Chondrocyte (in vitro differentiated cells): ENCODE data around the gene SHOX. TPM values are rescaled to one million over a fixed set of nuclear protein-coding genes. Genes with fewer than 3 reads are reported as not detected.

ENCODE experiments used
- DNase-seq: peaks from one replicate; pipeline ENCODE4 v3.0.0; 2021; ENCODE audit warnings: mixed read lengths, low spot score
- H3K27ac Mint-ChIP-seq: one replicate; pipeline ENCODE4 v1.8.0; 2021; ENCODE audit warnings: mild to moderate bottlenecking, moderate library complexity, mixed read lengths; ENCODE audit not compliant: unreplicated experiment
- H3K27me3 Mint-ChIP-seq: 2 replicates; pipeline ENCODE4 v1.8.0; 2021; ENCODE audit warnings: low read depth, mixed read lengths
- H3K36me3 Mint-ChIP-seq: 2 replicates; pipeline ENCODE4 v1.8.0; 2021; ENCODE audit warnings: low read depth, mixed read lengths
- H3K4me1 Mint-ChIP-seq: 2 replicates; pipeline ENCODE4 v1.8.0; 2021; ENCODE audit warnings: low read depth, mild to moderate bottlenecking, mixed read lengths
- H3K4me3 Mint-ChIP-seq: one replicate; pipeline ENCODE4 v1.8.0; 2021; ENCODE audit warnings: mild to moderate bottlenecking, moderate library complexity, mixed read lengths; ENCODE audit not compliant: unreplicated experiment
- H3K9me3 Mint-ChIP-seq: 2 replicates; pipeline ENCODE4 v1.8.0; 2021; ENCODE audit warnings: low read depth, mixed read lengths
- CTCF ChIP-seq: fragments of 200-600 bp; sonication (generic); IDR thresholded peaks from 2 replicates; pipeline ENCODE4 v1.5.0; 2021; ENCODE audit warnings: antibody characterized with exemption, mild to moderate bottlenecking, moderate library complexity
- total RNA-seq: library from RNA; stranded (reverse); gene quantifications from 3 replicates; pipeline ENCODE4 v1.2.1, GENCODE V29; 2021

The SHOX gene
- total RNA-seq, 1 donor from 2014 or later = not detected

DNA sequence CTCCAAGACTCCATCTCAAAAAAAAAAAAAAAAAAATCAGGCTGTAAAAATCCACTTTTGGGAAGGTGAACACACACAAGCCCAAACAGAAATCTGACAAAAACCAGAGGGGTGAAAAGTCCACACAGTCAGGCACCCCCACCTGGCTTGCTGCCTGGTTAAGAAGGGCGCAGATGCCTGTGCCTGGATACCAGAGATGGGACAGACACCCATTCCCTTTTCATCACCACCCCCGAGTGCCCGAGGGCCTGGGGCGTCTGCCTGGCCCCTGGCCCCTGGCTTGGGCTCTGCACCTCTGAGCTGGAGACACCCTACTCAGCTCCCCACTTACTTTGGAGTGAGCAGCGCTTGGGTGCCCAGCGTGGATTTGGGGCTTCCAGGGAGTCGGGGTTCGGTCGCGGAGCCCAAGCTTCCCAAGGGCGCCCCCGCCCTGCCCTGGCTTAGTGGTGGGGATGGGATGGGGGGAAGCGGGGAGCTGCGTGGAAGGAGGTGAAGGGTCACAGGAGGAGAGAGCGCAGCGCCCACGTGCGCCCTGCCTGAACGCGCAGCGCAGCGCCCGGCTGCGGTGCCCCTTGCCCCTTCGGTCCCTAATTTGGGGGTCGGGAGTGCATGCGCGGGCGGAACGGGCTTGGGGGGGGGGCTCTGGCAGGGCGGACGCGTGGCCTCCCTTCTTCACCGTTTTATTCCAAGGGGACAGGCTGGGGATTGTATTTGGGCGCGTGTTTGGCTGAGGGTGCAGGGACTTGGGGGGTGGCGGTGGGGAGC, 11.3 kb downstream of the SHOX start:
- TF ChIP-seq CTCF = no peak
- H3K27me3 Mint-ChIP-seq = peaks cover 63% of the 10 kb centered on the region

DNA sequence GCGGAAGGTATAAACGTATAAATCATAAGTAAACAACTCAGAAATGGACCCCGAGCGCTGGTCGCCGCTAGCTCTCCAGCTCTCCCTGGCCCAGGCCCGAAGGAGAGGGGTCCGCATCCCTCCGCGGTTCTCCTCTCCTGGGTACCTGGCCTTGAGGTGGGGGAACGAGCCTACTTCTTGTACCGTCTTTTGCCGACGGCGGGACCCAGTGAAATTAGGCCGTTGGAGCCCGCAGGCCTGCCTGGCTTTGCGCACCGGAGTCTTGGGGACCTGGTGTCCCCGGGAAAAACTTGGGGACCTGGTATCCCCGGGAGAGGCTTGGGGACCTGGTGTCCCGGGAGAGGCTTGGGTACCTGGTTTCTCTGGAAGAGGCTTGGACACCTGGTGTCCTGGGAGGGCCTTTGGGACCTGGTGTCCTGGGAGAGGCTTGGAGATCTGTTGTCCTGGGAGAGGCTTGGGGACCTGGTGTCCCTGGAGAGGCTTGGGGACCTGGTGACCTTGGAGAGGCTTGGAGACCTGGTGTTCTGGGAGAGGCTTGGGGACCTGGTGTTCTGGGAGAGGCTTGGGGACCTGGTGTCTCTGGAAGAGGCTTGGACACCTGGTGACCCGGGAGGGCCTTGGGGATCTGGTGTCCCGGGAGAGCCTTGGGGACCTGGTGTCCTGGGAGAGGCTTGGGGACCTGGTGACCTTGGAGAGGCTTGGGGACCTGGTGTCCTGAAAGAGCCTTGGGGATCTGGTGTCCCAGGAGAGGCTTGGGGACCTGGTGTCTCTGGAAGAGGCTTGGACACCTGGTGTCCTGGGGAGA, 12.0 kb downstream of the SHOX start:
- no peak for DNase-seq
- no peaks in the 10 kb centered on the region for H3K9me3 Mint-ChIP-seq
- H3K4me1 Mint-ChIP-seq = peaks cover 9% of the 10 kb centered on the region
- no peak overlapping the region for H3K27ac Mint-ChIP-seq
- H3K4me3 Mint-ChIP-seq = no peak overlapping the region
- peaks cover 2% of the 10 kb centered on the region for H3K36me3 Mint-ChIP-seq
- TF ChIP-seq CTCF = no peak
- peaks cover 55% of the 10 kb centered on the region for H3K27me3 Mint-ChIP-seq

More for the DNA sequence above, 11.3 kb downstream of the SHOX start:
- DNase-seq = no peak
- Mint-ChIP-seq H3K36me3 (peaks cover 2% of the 10 kb centered on the region), H3K9me3 (no peaks in the 10 kb centered on the region), H3K27ac (no peak overlapping the region), H3K4me1 (peaks cover 13% of the 10 kb centered on the region), H3K4me3 (no peak overlapping the region)

GRCh38 chrX:643241-643595, 12.6 kb downstream of the SHOX start:
- Mint-ChIP-seq H3K27ac (no peak overlapping the region), H3K9me3 (no peaks in the 10 kb centered on the region), H3K4me3 (no peak overlapping the region), H3K4me1 (peaks cover 4% of the 10 kb centered on the region), H3K36me3 (peaks cover under 1% of the 10 kb centered on the region), H3K27me3 (peaks cover 49% of the 10 kb centered on the region)
- DNase-seq = no peak
- no peak for TF ChIP-seq CTCF

GRCh38 chrX:643911-644303, 13.3 kb downstream of the SHOX start:
- Mint-ChIP-seq H3K9me3 (no peaks in the 10 kb centered on the region), H3K27me3 (peaks cover 47% of the 10 kb centered on the region), H3K4me1 (peaks cover 4% of the 10 kb centered on the region), H3K27ac (no peak overlapping the region), H3K36me3 (no peaks in the 10 kb centered on the region), H3K4me3 (no peak overlapping the region)
- DNase-seq = no peak
- no peak for TF ChIP-seq CTCF
